IPS-11a (cell line): ENCODE results near the gene CEP63.

Source experiments
- H3K4me3 ChIP-seq: one replicate; pipeline ENCODE4 v1.5.1; 2013; ENCODE audit warnings: low read depth, low read length, control low read depth

The CEP63 gene

GRCh38 chr3:134606033-134607025, 120.5 kb downstream of the CEP63 start:
- H3K4me3 ChIP-seq = no peak overlapping the region

- no peak overlapping the region for H3K4me3 ChIP-seq
Observed at GRCh38 chr3:134607054-134608022, 121.5 kb downstream of the CEP63 start.

- H3K4me3 ChIP-seq = no peak overlapping the region
Observed at GRCh38 chr3:134608023-134608770, 122.3 kb downstream of the CEP63 start.

- no peak overlapping the region for H3K4me3 ChIP-seq
Observed at GRCh38 chr3:134608771-134609435, 123.0 kb downstream of the CEP63 start.

GRCh38 chr3:134609821-134610431, 124.1 kb downstream of the CEP63 start:
- H3K4me3 ChIP-seq = no peak overlapping the region

GRCh38 chr3:134610432-134611385, 124.9 kb downstream of the CEP63 start:
- H3K4me3 ChIP-seq = no peak overlapping the region

GRCh38 chr3:134611516-134611915, 125.7 kb downstream of the CEP63 start:
- no peak overlapping the region for H3K4me3 ChIP-seq

- no peak overlapping the region for H3K4me3 ChIP-seq
Observed at GRCh38 chr3:134613006-134613520, 127.2 kb downstream of the CEP63 start.

GRCh38 chr3:134614955-134615354, 129.1 kb downstream of the CEP63 start:
- no peak overlapping the region for H3K4me3 ChIP-seq

- no peak overlapping the region for H3K4me3 ChIP-seq
Observed at GRCh38 chr3:134615743-134616142, 129.9 kb downstream of the CEP63 start.

- H3K4me3 ChIP-seq = no peak overlapping the region
Observed at GRCh38 chr3:134617608-134618477, 132.0 kb downstream of the CEP63 start.

- H3K4me3 ChIP-seq = no peak overlapping the region
Observed at GRCh38 chr3:134618478-134619300, 132.8 kb downstream of the CEP63 start.

GRCh38 chr3:134619301-134619615, 133.4 kb downstream of the CEP63 start:
- no peak overlapping the region for H3K4me3 ChIP-seq

GRCh38 chr3:134619884-134620445, 134.1 kb downstream of the CEP63 start:
- H3K4me3 ChIP-seq = no peak overlapping the region

- H3K4me3 ChIP-seq = no peak overlapping the region
Observed at GRCh38 chr3:134620476-134621115, 134.7 kb downstream of the CEP63 start.

- no peak overlapping the region for H3K4me3 ChIP-seq
Observed at GRCh38 chr3:134621854-134622253, 136.0 kb downstream of the CEP63 start.
